Jurkat, Clone E6-1 (cell line): ENCODE data around the gene CREG2.

Experiments used
- DNase-seq: peaks from one replicate; pipeline ENCODE4 v3.0.0-alpha.2; 2011; ENCODE audit warnings: low read depth, low spot score
- H3K4me3 ChIP-seq: 2 replicates; pipeline ENCODE4 v1.5.1; 2011; ENCODE audit warnings: mild to moderate bottlenecking, low read length, control low read depth, moderate library complexity

The CREG2 gene

DNA sequence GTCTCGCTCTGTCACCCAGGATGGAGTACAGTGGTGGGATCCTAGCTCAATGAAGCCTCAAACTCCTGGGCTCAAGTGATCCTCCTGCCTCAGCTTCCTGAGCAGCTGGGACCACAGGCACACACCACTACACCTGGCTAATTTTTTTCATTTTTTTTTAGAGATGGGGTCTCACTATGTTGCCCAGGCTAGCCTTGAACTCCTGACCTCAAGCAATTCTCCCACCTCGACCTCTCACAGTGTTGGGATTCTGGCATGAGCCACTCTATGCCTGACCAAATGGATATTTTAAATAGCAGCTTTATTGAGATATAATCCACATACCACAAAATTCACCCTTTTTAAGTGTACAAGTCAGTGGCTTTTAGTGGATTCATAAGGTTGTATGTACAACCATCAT is 89.9 kb downstream of the CREG2 start:
- no peak overlapping the region for H3K4me3 ChIP-seq
- no peak for DNase-seq

DNA sequence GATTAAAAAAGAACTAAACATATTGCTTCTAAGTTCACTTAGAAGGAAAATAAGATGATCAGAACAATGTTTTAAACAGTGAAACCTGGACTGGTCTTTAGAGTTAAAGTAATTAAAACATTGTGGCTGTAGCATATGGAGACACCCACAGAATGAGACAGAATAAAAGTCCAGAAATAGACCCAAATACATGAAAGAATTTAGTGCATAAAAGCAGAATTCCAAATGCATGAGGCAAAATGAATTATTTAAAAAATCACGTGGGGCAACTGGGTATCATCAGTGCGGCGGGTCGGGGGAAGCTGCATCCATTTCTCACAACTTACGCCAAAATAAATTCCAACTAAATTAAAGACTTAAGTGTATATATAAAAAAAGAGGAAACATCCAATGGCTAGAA is 90.9 kb downstream of the CREG2 start:
- DNase-seq = no peak
- no peak overlapping the region for H3K4me3 ChIP-seq

DNA sequence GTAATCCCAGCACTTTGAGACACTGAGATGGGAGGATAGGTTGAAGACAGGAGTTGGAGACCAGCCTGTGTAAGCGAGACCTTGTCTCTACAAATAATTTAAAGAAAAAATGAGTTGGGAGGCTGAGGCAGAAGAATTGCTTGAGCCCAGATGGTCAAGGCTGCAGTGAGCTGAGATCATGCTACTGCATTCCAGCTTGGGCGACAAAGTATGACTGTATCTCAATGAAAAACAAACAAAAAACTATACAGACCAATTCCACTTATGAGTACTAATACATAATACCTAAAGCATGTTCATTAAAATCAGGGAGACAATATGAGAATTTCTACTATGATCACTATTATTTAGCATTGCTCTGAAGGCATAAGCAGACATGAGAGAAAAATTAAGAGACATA is 91.4 kb downstream of the CREG2 start:
- no peak overlapping the region for H3K4me3 ChIP-seq

More for the DNA sequence above, 91.4 kb downstream of the CREG2 start:
- no peak for DNase-seq
